Activated naive CD8-positive, alpha-beta T cell treated with anti-CD3 and anti-CD28 coated beads for 36 hours (primary cell): ENCODE measurements around the gene KCNN2. TPM values are rescaled to one million over a fixed set of nuclear protein-coding genes. Genes with fewer than 3 reads are reported as not detected.

Experiments
- DNase-seq: peaks from one replicate; pipeline ENCODE4 v3.0.0; 2021
- H3K27ac Mint-ChIP-seq: one replicate; pipeline ENCODE4 v1.8.0; 2022; ENCODE audit warnings: mild to moderate bottlenecking, moderate library complexity, mixed read lengths
- H3K27me3 Mint-ChIP-seq: one replicate; pipeline ENCODE4 v1.8.0; 2022; ENCODE audit warnings: mild to moderate bottlenecking, mixed read lengths
- H3K36me3 Mint-ChIP-seq: one replicate; pipeline ENCODE4 v1.8.0; 2021; ENCODE audit warnings: mild to moderate bottlenecking, mixed read lengths
- H3K4me1 Mint-ChIP-seq: one replicate; pipeline ENCODE4 v1.8.0; 2021; ENCODE audit warnings: mixed read lengths
- H3K4me3 Mint-ChIP-seq: one replicate; pipeline ENCODE4 v1.8.0; 2022; ENCODE audit warnings: mild to moderate bottlenecking, moderate library complexity, mixed read lengths
- H3K9me3 Mint-ChIP-seq: one replicate; pipeline ENCODE4 v1.8.0; 2022; ENCODE audit warnings: mixed read lengths
- total RNA-seq, 2 experiments: library from RNA; stranded (reverse); gene quantifications; one replicate each; pipeline ENCODE4 v1.2.3, GENCODE V29; 2021

KCNN2 gene
- total RNA-seq, 2 experiments from 2014 or later, result not detected

- Mint-ChIP-seq H3K27me3 (no peaks in the 10 kb centered on the region), H3K27ac (no peak overlapping the region), H3K4me1 (no peaks in the 10 kb centered on the region), H3K9me3 (no peaks in the 10 kb centered on the region), H3K36me3 (no peaks in the 10 kb centered on the region), H3K4me3 (no peak overlapping the region)
- no peak for DNase-seq
Observed at GRCh38 chr5:114346181-114346580, 15.7 kb upstream of the KCNN2 start.

DNA sequence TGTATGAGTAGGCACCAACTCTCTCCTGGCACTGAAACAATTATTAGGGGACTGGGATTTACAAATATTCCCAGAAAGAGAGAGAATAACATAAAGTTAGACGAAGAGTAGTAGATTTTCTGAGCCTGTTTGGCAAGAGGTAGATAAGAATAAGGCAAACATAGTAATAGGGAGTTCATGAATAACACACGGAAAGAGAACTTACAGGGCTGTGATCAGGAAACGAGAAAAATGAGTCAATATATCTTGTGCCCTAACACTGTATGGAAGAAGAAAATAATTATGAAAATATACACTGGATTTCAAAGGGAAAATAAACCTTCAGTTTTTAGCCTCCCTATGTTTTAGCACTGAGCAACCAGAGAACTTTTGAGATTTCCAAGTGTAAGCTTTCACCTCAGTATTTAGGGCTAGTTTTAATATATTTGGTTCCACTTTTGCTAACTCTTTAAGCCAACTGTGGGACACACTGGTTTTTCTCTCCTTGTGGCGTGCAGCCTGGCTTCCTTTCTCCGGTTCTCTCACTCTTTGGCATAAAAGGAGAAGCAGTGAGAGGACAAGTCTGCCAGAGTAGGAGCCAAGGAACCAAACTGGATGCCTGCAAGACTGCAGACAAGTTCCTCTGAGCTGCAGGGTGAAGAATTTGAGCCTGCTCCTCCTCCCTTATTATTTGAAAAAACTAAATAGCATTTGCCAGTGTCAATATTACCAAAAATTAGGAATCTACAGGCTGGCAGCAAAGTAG, 6.6 kb upstream of the KCNN2 start:
- no peak for DNase-seq
- no peaks in the 10 kb centered on the region for H3K36me3 Mint-ChIP-seq
- no peak overlapping the region for H3K27ac Mint-ChIP-seq
- peaks cover 14% of the 10 kb centered on the region for H3K27me3 Mint-ChIP-seq
- no peak overlapping the region for H3K4me3 Mint-ChIP-seq
- H3K9me3 Mint-ChIP-seq, result no peaks in the 10 kb centered on the region
- H3K4me1 Mint-ChIP-seq, result no peaks in the 10 kb centered on the region

- Mint-ChIP-seq H3K27me3 (peaks cover 42% of the 10 kb centered on the region), H3K4me3 (no peak overlapping the region), H3K36me3 (no peaks in the 10 kb centered on the region), H3K9me3 (no peaks in the 10 kb centered on the region), H3K4me1 (peaks cover 3% of the 10 kb centered on the region), H3K27ac (no peak overlapping the region)
- no peak for DNase-seq
Observed at GRCh38 chr5:114358329-114358728, 3.5 kb upstream of the KCNN2 start.

DNA sequence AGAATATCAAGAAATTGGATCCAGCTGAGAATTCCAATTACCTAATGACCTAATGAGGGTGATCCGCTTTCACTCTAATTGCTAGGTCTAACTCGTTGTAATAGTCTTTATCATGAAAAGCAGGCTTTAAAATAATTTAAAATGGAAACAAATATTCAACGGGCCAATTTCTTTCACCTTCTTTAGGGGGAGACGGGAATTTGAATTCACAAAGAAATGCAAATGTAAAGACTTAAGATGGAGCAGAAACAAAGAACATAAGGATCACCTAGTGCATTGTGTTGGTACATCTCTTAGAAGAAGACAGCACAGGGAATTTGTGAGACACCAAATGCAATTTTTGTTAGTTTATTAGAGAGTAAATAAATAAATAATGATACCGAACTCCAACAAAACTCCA, 1.5 kb upstream of the KCNN2 start:
- H3K27ac Mint-ChIP-seq, result no peak overlapping the region
- H3K27me3 Mint-ChIP-seq, result peaks cover 54% of the 10 kb centered on the region
- H3K9me3 Mint-ChIP-seq, result no peaks in the 10 kb centered on the region
- H3K4me3 Mint-ChIP-seq, result no peak overlapping the region
- DNase-seq, result no peak
- H3K4me1 Mint-ChIP-seq, result peaks cover 6% of the 10 kb centered on the region
- no peaks in the 10 kb centered on the region for H3K36me3 Mint-ChIP-seq

DNA sequence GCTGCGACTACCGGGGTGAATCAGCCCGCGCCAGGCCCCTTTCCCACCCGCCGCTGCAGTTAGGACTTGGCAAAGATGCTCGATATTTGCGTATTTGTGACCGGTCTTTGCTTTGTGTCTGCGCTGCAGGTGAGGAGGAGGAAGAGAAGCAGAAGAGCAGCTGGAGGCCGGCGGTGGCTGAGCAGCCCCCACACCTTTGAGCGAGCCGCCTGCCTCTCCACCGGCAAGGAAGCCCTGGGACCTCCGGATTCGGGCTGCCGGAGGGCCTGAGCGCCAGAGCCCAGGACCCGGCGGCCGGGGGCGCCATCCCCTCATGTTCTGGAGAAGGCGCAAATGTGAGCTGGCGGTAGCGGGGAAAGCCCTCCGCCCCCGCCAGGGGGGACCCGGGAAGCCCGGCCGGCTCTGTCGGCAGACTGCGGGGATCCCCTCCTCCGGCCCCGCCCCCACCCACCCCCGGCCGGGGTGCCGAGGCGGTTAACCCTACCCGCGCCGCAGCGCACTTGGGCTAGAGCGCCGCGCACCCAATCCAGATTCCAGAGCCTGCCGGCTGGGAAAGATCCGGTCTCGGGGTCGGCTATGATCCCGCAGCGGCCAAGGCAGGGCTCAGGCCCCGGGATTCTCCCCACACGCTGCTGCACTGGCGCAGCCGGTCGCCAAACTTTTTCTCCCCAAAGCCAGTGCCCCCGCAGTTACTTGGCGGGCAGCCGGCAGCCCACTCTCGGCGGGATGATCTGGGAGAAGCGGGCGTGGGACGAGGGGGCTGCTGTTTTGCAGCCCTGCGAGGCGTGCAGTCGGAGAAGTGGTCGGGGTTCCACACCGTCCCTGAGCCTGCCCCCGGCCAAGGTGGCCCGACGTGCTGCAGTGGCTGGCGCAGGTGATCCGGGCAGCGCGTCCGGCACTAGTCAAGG, 800 bp upstream of the KCNN2 start:
- Mint-ChIP-seq H3K27ac (no peak overlapping the region), H3K4me1 (peaks cover 6% of the 10 kb centered on the region), H3K9me3 (no peaks in the 10 kb centered on the region), H3K4me3 (no peak overlapping the region), H3K27me3 (peaks cover 54% of the 10 kb centered on the region), H3K36me3 (no peaks in the 10 kb centered on the region)
- DNase-seq, result peak; percentile 33

DNA sequence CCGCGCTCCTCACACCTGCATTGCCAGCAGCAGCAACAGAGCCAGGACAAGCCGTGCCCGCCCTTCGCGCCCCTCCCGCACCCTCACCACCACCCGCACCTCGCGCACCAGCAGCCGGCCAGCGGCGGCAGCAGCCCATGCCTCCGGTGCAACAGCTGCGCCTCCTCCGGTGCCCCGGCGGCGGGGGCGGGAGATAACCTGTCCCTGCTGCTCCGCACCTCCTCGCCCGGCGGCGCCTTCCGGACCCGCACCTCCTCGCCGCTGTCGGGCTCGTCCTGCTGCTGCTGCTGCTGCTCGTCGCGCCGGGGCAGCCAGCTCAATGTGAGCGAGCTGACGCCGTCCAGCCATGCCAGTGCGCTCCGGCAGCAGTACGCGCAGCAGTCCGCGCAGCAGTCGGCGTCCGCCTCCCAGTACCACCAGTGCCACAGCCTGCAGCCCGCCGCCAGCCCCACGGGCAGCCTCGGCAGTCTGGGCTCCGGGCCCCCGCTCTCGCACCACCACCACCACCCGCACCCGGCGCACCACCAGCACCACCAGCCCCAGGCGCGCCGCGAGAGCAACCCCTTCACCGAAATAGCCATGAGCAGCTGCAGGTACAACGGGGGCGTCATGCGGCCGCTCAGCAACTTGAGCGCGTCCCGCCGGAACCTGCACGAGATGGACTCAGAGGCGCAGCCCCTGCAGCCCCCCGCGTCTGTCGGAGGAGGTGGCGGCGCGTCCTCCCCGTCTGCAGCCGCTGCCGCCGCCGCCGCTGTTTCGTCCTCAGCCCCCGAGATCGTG, 517 bp downstream of the KCNN2 start:
- peak; percentile 5 for DNase-seq
- peaks cover 6% of the 10 kb centered on the region for H3K4me1 Mint-ChIP-seq
- no peaks in the 10 kb centered on the region for H3K9me3 Mint-ChIP-seq
- peak overlapping the region; percentile 70 for H3K4me3 Mint-ChIP-seq
- peaks cover 57% of the 10 kb centered on the region for H3K27me3 Mint-ChIP-seq
- H3K36me3 Mint-ChIP-seq, result no peaks in the 10 kb centered on the region
- no peak overlapping the region for H3K27ac Mint-ChIP-seq

DNA sequence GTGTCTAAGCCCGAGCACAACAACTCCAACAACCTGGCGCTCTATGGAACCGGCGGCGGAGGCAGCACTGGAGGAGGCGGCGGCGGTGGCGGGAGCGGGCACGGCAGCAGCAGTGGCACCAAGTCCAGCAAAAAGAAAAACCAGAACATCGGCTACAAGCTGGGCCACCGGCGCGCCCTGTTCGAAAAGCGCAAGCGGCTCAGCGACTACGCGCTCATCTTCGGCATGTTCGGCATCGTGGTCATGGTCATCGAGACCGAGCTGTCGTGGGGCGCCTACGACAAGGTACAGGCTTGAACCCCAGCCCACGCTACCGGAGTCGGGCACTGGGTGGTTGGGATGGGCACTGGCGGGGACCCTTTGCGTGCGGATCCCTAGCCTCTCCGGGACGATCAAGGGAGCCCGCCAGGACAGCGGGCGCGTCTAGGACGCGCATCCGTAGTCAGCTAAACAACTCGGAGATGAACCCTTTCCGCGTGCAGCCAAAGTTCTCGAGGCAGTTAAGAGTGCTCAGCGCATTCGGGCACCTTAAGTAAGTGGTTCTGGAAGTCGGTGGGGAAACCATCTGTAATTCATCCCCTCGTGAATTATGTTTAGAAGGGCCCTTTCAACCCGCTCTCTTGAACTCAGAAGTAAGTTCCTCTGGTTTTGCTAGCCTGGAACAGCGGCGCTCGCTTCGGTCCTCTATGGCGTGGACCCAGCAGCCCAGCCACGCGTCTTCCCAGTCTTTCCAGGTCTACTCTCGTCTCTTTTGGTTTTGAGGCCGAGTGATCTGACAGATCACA, 1.3 kb downstream of the KCNN2 start:
- Mint-ChIP-seq H3K27me3 (peaks cover 56% of the 10 kb centered on the region), H3K9me3 (no peaks in the 10 kb centered on the region), H3K36me3 (no peaks in the 10 kb centered on the region), H3K4me3 (no peak overlapping the region), H3K4me1 (peaks cover 6% of the 10 kb centered on the region), H3K27ac (no peak overlapping the region)
- no peak for DNase-seq

DNA sequence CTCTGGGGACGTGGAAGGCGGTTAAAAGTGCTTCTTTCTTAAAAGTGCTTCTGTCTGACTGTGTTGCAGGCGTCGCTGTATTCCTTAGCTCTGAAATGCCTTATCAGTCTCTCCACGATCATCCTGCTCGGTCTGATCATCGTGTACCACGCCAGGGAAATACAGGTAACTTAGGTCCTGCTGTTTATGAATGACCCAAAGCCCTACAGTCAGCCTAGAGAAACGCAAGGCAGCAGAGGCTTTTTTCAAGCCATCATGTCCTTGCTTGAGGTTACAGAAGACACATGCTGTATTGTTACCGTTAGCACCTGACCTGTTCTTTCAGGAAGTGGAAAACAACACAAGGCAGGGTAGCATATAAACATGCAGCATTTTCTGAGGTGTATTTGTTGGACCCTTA, 2.0 kb downstream of the KCNN2 start:
- H3K27me3 Mint-ChIP-seq, result peaks cover 51% of the 10 kb centered on the region
- H3K4me1 Mint-ChIP-seq, result peaks cover 6% of the 10 kb centered on the region
- no peak for DNase-seq
- H3K27ac Mint-ChIP-seq, result no peak overlapping the region
- no peaks in the 10 kb centered on the region for H3K9me3 Mint-ChIP-seq
- H3K36me3 Mint-ChIP-seq, result no peaks in the 10 kb centered on the region
- H3K4me3 Mint-ChIP-seq, result no peak overlapping the region

GRCh38 chr5:114367029-114367428, 5.2 kb downstream of the KCNN2 start:
- no peak for DNase-seq
- H3K4me1 Mint-ChIP-seq, result peaks cover 2% of the 10 kb centered on the region
- no peak overlapping the region for H3K27ac Mint-ChIP-seq
- no peak overlapping the region for H3K4me3 Mint-ChIP-seq
- no peaks in the 10 kb centered on the region for H3K36me3 Mint-ChIP-seq
- peaks cover 32% of the 10 kb centered on the region for H3K27me3 Mint-ChIP-seq
- H3K9me3 Mint-ChIP-seq, result peaks cover 2% of the 10 kb centered on the region

GRCh38 chr5:114369680-114370417, 8.0 kb downstream of the KCNN2 start:
- no peak for DNase-seq
- peaks cover 2% of the 10 kb centered on the region for H3K9me3 Mint-ChIP-seq
- H3K36me3 Mint-ChIP-seq, result no peaks in the 10 kb centered on the region
- no peak overlapping the region for H3K4me3 Mint-ChIP-seq
- H3K4me1 Mint-ChIP-seq, result no peaks in the 10 kb centered on the region
- peaks cover 7% of the 10 kb centered on the region for H3K27me3 Mint-ChIP-seq
- no peak overlapping the region for H3K27ac Mint-ChIP-seq

DNA sequence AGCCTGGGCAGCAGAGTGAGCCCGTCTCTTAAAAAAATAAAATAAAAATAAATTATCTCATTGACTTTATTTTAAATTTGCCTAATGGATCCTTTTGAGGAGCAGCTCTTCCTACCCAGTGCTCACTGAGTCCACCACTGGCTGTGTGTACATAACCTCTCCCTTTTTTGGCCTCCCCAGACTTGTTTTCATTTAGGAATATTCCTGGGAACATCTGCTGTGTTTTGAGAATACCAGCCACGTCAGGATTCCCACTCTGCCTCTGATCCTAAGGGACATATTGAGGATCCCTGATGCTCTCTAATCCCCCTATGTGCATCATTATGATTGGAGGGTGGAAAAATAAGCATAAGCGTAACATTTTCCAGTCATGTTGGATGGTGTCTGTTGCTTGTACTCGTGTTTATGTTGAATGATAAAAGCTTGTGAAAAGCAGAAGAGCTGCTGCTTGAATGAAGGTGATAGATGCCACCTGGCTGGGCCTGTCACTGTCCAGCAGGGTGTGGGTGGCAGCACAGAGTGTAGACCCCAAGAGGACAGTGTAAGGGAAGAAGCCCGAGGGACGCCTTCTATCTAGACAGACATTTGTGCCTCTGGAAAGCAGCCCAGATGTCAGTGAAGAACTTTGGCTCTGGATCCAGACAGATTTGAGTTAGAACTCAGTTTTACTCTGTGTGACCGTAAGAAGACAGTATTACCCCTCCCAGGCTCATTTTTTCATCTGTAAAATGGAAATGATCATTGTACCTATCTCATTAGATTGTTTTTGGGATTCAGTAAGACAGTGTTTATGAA, 15.4 kb downstream of the KCNN2 start:
- H3K27ac Mint-ChIP-seq, result no peak overlapping the region
- H3K4me1 Mint-ChIP-seq, result no peaks in the 10 kb centered on the region
- H3K36me3 Mint-ChIP-seq, result no peaks in the 10 kb centered on the region
- no peaks in the 10 kb centered on the region for H3K9me3 Mint-ChIP-seq
- DNase-seq, result no peak
- H3K27me3 Mint-ChIP-seq, result peaks cover 3% of the 10 kb centered on the region
- no peak overlapping the region for H3K4me3 Mint-ChIP-seq

- H3K4me1 Mint-ChIP-seq, result no peaks in the 10 kb centered on the region
- no peaks in the 10 kb centered on the region for H3K9me3 Mint-ChIP-seq
- H3K4me3 Mint-ChIP-seq, result no peak overlapping the region
- H3K27me3 Mint-ChIP-seq, result peaks cover 3% of the 10 kb centered on the region
- no peak for DNase-seq
- H3K36me3 Mint-ChIP-seq, result no peaks in the 10 kb centered on the region
- no peak overlapping the region for H3K27ac Mint-ChIP-seq
Observed at GRCh38 chr5:114377946-114378345, 16.1 kb downstream of the KCNN2 start.

DNA sequence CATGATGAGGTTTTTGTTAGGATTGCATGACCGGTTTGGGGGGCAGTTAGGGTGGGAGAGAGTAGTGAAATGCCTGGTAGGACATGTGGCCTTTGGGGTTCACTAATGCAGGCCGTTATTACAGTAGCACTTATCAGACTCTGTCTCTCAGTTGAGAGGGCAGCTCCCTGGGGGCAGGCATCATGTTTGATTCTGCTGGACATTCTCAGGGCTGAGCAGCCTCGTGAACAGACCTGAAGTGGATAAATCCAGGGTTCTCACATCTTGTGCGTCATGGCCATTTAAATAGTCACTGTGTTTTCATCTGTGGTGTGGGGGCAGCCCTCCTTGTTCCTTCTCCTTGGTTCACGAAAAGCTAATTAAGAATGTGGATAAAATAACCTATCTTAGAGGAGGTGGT, 18.9 kb downstream of the KCNN2 start:
- H3K27me3 Mint-ChIP-seq, result peaks cover 3% of the 10 kb centered on the region
- no peak overlapping the region for H3K4me3 Mint-ChIP-seq
- H3K4me1 Mint-ChIP-seq, result no peaks in the 10 kb centered on the region
- H3K27ac Mint-ChIP-seq, result no peak overlapping the region
- H3K9me3 Mint-ChIP-seq, result no peaks in the 10 kb centered on the region
- no peaks in the 10 kb centered on the region for H3K36me3 Mint-ChIP-seq
- no peak for DNase-seq
